ACC112 (cell line): ENCODE results near the gene TAOK3.

Experiments used
- H2AFZ ChIP-seq: fragments of 200-600 bp; sonication (generic); one replicate; pipeline ENCODE4 v1.6.0; 2017; ENCODE audit warnings: antibody characterized with exemption, low read length; ENCODE audit not compliant: unreplicated experiment
- H3K27ac ChIP-seq: fragments of 200-600 bp; sonication (generic); 2 replicates; pipeline ENCODE4 v1.5.1; 2014; ENCODE audit warnings: low read depth, mild to moderate bottlenecking, antibody characterized with exemption, low read length, moderate library complexity
- H3K27me3 ChIP-seq: fragments of 200-600 bp; sonication (generic); 2 replicates; pipeline ENCODE4 v1.6.1; 2014; ENCODE audit warnings: mild to moderate bottlenecking, antibody characterized with exemption, low read length, moderate library complexity, mixed read lengths; ENCODE audit not compliant: insufficient read depth
- H3K36me3 ChIP-seq: fragments of 200-600 bp; sonication (generic); 2 replicates; pipeline ENCODE4 v1.6.1; 2016; ENCODE audit warnings: mild to moderate bottlenecking, antibody characterized with exemption, low read length, moderate library complexity, mixed read lengths; ENCODE audit not compliant: insufficient read depth
- H3K4me1 ChIP-seq: fragments of 200-600 bp; sonication (generic); one replicate; pipeline ENCODE4 v1.6.1; 2016; ENCODE audit warnings: low read length, mixed read lengths; ENCODE audit not compliant: insufficient read depth, unreplicated experiment, control insufficient read depth
- H3K4me3 ChIP-seq: fragments of 200-600 bp; sonication (generic); 2 replicates; pipeline ENCODE4 v1.5.1; 2014; ENCODE audit warnings: mild to moderate bottlenecking, low read depth, low read length
- H3K79me2 ChIP-seq: fragments of 200-600 bp; sonication (generic); one replicate; pipeline ENCODE4 v1.6.0; 2016; ENCODE audit warnings: low read length; ENCODE audit not compliant: control insufficient read depth, unreplicated experiment, insufficient read depth

Gene TAOK3

DNA sequence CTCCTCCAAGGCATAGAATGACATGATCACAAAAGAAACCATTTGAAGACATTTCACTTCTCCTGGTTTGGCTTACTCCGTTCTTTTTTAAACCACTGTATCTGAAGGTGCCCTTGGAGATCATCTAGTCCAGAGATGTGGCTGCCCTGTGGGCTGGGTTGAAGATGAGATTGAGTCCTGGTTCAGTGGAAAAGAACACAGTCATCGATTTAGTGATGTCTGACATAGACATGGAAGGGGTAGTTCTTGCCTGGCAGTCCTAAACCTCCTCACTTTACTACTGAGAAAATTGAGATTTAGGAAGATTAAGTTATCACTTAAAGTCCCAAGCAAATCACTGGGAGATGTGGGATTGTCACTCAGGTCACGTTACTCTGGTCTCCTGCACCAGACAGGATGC is 271.7 kb downstream of the TAOK3 start:
- Histone ChIP-seq H3K27me3 (no peaks in the 10 kb centered on the region), H3K4me1 (peaks cover 10% of the 10 kb centered on the region), H3K4me3 (no peak overlapping the region), H3K36me3 (no peaks in the 10 kb centered on the region), H3K79me2 (no peaks in the 10 kb centered on the region), H2AFZ (no peak overlapping the region), H3K27ac (no peak overlapping the region)
